Activated CD4-positive, alpha-beta T cell treated with anti-CD3 and anti-CD28 coated beads, Interleukin-2, amount 50 U/mL, for 48 hours (primary cell): ENCODE data around the gene KRTAP10-3.
"Not testable (repeated sequence)": the region's sequence is repeated elsewhere in the genome, so short reads cannot be mapped to it uniquely, and the experiment has no call there.

Source experiments
- DNase-seq, 2 experiments: peaks; one replicate each; pipeline ENCODE4 v3.0.0-alpha.2; 2020

KRTAP10-3 gene

DNA sequence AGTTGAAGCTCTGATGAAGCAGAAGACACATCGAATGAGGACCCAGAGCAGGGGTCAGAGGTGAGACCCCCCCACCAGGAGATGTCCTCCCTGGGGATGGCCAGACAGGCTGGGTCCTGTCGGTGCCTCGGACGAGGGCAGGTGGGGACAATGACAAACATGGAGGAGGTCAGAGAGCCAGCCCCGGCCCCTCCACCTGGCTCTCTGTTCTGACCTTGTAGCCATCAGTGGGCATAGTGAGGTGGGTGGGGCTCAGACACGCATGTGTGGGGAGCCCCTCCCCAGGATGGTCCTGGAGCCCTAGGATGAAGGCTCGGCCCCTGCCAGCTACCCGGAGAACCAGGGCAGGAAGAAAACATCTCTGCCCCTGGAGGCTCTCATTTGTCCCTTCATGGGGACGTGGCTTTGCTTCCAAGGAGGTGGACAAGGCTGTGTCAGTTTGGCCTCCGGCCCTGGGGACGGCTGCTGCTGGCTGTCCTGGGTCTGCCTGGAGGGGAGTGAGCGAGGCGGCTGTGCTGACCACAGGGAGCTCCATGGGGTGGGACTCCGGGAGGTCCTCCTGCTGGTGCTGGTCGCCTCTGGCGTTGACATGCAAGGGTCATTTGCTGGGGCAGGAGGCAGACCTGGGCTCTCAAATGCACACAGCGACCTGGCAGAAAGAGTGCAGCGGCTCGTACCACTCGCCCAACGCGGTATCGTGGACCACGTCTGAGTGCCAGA lies 31.2 kb upstream of the KRTAP10-3 start:
- no peak for DNase-seq

- no peak for DNase-seq
Observed at GRCh38 chr21:44589094-44589493, 30.5 kb upstream of the KRTAP10-3 start.

DNA sequence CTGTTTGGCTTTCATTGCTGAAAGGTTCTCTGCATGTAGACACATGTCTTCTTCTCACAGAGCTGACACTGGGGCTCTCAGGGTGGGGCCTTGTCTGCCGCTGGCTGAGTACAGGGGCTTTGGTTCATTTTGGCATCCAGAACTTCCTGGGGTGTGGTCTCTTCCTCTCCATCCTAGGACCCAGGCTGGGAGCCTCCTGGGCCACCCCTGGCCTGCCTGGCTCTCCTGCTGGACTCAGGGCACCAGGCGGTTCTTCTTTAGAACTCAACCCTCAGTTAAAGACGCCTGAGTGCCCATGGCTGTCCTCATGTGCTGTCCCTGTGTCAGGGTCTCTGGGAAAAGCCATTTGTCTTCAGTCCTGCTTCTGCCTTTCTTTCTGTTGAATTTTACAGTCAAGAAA lies 27.3 kb upstream of the KRTAP10-3 start:
- DNase-seq = no peak

DNA sequence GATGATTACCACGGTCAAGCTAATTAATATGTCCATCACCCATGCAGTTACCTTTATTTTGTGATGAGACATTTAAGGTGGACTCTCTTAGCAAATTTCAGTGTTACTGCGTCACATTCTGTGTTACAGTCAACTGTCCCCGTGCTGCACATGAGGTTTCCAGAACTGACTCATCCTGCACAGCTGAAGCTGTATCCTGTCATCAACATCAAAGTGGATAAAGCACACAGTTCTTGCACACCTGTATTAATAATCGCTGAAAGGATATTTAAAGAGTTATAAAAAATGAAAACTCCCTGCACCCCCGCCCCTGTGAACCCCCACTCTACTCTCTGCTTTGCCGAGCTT lies 25.2 kb upstream of the KRTAP10-3 start:
- peak; percentile 23 to 49 for DNase-seq

DNA sequence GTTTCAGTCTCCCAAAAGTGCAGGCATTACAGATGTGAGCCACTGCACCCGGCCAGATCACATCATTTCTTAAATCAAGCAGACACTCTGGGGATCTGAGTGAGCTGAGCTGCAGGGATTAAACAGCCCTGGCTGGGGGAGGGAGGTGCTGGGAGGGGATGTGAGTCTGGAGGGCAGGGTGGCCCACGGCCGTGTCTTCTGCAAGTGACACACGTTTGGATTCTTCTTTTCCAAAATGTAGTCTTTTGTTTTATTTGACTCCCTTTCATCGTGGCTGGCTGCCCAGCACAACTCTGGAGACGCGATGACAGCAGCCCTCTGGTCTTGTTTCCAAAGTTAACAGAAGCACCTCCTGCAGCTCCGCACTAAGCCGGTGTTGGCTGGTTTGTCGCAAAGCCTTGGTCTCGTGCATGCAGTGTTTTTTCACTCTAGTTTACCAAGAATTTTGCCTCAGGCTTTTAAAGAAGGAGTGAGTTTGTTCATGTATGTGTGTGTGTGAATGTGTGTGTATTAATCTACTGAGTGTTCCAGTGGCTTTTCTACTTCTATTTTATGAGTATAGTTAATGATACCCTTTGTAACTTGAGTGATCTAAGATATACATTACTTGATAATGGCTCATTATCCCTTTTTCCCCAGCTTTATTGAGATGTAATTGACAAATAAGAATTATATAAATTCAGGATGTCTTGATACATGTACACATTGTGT lies 24.6 kb upstream of the KRTAP10-3 start:
- no peak for DNase-seq

GRCh38 chr21:44582055-44582454 lies 23.5 kb upstream of the KRTAP10-3 start:
- DNase-seq = no peak

GRCh38 chr21:44581158-44581557 lies 22.6 kb upstream of the KRTAP10-3 start:
- no peak for DNase-seq

DNA sequence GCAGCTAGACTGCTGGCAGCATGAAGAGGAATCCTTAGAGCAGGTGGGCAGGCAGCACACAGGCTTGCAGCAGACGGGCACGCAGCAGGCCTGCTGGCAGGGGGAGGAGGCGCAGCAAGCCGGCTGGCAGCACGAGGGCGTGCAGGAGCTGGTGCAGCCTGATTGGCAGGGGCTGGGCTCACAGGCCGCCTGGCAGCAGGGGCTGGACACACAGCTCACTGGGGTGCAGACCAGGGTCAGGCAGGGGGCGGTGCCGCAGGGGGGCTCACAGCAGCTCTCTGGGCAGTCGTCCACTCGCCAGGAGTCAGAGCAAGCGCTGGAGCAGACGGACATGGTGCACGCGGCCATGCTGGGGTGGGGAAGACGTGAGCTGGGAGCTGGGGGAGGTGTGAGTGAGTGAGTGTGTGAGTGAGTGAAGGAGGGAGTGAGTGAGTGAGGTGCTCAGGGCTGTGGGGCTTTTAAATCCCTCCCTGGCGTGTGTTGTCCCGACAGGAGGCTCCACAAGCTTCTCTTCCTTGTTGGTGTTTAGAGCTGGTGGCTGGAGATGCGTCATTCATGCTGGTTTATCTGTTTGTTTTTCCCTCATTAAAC lies 21.7 kb upstream of the KRTAP10-3 start, which contains the start of gene KRTAP10-5:
Gene KRTAP10-5, minus strand, starts transcription at position 374 of the 591 bp plus-strand sequence. Its CDS starts 26 bp downstream, at position 348.
- not testable (repeated sequence) for DNase-seq

- DNase-seq = no peak
Observed at GRCh38 chr21:44579833-44580144, 21.2 kb upstream of the KRTAP10-3 start.

- DNase-seq = no peak
Observed at GRCh38 chr21:44579056-44579832, 20.6 kb upstream of the KRTAP10-3 start.

- no peak for DNase-seq
Observed at GRCh38 chr21:44578371-44579055, 19.9 kb upstream of the KRTAP10-3 start.

GRCh38 chr21:44576025-44576420 lies 17.4 kb upstream of the KRTAP10-3 start:
- DNase-seq = no peak

DNA sequence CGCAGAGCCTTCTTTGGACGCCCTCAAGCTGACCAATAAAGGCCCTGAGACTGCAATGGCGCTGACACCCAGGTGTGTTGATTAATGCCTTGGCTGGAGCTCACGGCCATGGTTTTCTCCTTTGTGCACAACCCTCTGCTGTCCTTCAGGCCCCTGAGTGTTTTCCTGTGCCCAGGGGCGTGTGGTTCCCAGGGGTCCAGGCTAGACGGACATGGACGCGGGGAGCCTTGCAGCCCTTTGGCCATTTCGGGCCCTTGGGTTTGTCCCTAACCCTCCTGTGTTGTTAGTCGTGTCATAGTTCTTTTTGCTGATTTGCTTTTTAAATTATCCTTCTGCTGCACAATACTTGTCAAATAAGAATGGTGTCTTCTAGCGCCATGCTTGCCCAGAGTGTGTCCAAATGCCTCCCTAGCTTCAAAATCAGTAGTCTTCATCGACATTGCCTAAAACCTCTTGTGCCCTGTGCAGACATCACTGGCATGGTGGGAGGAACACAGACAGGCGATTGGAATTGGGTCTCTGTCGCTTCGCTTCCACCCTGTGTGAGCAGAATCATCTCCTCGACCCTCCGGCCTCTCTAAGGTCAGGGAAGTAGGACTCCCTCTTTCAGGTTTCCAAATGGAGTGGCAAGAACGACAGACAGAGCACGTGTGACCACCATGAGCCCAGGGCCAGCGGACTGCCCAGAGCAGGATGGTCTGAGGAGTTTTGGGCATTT lies 16.9 kb upstream of the KRTAP10-3 start:
- no peak for DNase-seq

DNA sequence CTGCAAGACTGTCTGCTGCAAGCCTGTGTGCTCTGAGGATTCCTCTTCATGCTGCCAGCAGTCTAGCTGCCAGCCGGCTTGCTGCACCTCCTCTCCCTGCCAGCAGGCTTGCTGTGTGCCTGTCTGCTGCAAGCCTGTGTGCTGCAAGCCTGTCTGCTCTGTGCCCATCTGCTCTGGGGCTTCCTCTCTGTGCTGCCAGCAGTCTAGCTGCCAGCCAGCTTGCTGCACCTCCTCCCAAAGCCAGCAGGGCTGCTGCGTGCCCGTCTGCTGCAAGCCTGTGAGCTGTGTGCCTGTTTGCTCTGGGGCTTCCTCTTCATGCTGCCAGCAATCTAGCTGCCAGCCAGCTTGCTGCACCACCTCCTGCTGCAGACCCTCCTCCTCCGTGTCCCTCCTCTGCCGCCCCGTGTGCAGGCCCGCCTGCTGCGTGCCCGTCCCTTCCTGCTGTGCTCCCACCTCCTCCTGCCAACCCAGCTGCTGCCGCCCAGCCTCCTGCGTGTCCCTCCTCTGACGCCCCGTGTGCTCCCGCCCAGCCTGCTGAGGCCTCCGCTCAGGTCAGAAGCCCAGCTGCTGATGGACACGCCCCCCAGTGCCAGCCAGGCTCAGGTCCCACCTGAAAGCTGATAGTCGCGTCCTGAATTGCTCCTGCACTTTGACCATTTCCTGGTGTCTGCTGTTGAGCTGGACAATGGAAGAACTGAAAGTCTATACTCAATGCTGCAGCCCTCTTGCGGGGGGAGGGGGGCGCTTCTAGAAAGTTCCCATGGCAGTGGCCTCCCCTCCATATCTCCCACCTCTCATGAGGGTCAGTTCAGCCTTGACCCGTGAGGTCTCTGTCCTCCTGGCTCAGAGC lies 16.1 kb upstream of the KRTAP10-3 start:
- no peak for DNase-seq

- DNase-seq = not testable (repeated sequence)
Observed at GRCh38 chr21:44573630-44574456, 15.2 kb upstream of the KRTAP10-3 start, which contains the start of gene KRTAP10-4. Gene KRTAP10-4 (plus strand): TSS chr21:44573729. CDS start chr21:44573759, 30 bp downstream.

- DNase-seq = no peak
Observed at GRCh38 chr21:44572959-44573583, 14.5 kb upstream of the KRTAP10-3 start.

GRCh38 chr21:44571844-44572782 lies 13.5 kb upstream of the KRTAP10-3 start:
- DNase-seq = no peak

DNA sequence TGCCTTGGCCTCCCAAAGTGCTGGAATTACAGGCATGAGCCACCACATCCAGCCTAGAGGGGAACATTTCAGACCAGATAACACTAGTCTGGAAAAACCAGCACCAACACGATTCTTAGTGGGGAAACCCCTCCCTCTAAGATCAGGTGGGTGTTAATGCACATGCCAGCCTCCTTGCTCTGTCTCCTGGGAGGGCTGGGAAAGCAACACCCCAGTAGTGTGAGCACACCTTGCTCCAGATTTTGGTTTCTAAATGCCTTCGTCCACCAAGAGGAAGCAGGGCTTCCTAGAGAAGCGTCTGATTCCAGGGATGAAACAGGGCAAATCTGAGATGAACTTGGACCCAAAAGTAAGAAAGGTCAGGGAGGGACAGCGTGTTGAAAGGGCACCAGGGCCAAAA lies 12.7 kb upstream of the KRTAP10-3 start:
- DNase-seq = no peak
